ENCODE results near the gene ZNF566. TPM values are rescaled to one million over a fixed set of nuclear protein-coding genes. Genes with fewer than 3 reads are reported as not detected.

ZNF566 gene
- total RNA-seq = 7.3 and 7.7 TPM in 2 replicates

DNA sequence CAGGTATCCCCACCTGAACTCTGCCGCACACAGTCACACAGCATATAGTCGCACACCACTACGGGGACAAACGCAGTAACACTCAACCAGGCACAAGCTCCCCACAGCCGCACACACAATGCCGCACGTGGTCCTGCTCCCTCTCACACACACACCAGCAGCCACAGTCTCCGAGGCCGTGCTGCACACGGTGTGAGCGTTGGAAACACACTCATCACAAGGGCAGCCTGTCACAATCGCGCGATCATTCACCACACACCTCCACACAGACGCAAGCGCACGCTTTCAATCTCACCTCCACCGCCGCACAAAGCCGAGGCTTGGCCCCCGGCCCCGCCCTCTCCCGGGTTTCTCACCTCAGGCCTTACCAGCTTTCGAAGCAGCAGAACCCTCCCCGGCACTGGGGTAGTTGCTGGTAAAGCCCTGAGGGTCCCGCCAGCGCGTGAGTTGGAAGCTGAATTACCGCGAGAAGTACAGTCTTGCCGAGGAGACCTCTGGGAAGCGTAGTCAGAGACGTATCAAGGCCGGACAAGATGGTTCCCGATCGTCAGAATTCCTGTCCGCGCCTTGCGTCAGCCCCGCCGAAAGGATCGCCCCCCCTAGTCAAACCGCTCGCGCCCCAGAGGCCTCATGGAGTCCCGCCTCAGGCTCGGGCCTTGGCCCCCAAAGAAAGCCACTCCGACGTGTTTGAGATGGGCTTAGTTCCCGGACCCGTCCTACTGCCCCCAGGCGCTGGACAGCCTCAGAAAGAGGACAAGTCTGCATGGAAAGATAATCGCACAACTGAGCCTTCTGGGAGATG is at the start of gene ZNF566:
Gene ZNF566 (minus strand): TSS at position 444 of the 802 bp plus-strand sequence. CDS start 13,004 bp downstream, outside the sequence.
- H3K27me3 Mint-ChIP-seq (ENCODE audit: low read depth) = no peaks in the 10 kb centered on the region
- peak; percentile 92 for DNase-seq (ENCODE audit: low spot score)
- H3K36me3 Mint-ChIP-seq (ENCODE audit: low read depth) = peaks cover 29% of the 10 kb centered on the region
- peaks cover 19% of the 10 kb centered on the region for H3K4me1 Mint-ChIP-seq (ENCODE audit: low read depth)
- intact Hi-C loops (cut with micrococcal nuclease) = loop anchor here (1.0 to 10.0 kb wide), 10 partner anchors 39 to 885 kb away; partner anchors contain the start of genes ZFP14, ZFP82, ZNF146 and ZNF260
- H3K9me3 Mint-ChIP-seq = peaks cover 30% of the 10 kb centered on the region
- H3K4me3 Mint-ChIP-seq (ENCODE audit: low read depth) = peak within 1 kb of the TSS; percentile 93
- peak within 1 kb of the TSS; percentile 97 for H3K27ac Mint-ChIP-seq

DNA sequence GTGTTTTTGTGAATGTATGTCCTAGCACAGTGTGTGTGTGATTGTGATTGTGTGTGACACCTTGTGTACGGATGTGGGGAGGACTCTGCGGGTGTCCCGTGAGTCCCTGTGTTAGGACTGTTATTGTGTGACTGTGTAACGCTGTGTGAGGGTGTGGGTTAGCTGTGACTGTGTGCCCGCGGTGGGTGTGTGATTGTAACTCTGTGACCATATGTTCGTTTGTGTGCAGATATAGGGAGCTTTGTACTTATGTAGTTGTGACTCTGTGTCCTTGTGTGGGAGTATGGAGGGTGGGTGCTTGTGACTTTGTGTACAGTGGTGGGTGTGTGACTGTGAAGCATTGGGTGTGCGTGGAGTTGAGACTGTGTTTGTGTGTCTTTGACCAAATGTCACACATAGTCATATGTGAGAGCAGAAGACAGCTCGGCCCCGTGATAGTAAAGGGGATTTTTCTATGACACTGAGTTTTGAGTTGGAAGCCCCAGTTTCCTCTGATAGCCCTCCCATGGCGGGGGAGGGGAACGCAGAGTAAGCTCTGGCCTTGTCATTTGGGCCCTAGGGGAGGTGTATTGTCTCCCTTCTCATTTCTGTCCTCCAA is 39.7 kb upstream of the ZNF566 start:
- Mint-ChIP-seq H3K9me3 (peaks cover 43% of the 10 kb centered on the region), H3K36me3 (ENCODE audit: low read depth) (peaks cover 54% of the 10 kb centered on the region)
- DNase-seq (ENCODE audit: low spot score) = no peak

DNA sequence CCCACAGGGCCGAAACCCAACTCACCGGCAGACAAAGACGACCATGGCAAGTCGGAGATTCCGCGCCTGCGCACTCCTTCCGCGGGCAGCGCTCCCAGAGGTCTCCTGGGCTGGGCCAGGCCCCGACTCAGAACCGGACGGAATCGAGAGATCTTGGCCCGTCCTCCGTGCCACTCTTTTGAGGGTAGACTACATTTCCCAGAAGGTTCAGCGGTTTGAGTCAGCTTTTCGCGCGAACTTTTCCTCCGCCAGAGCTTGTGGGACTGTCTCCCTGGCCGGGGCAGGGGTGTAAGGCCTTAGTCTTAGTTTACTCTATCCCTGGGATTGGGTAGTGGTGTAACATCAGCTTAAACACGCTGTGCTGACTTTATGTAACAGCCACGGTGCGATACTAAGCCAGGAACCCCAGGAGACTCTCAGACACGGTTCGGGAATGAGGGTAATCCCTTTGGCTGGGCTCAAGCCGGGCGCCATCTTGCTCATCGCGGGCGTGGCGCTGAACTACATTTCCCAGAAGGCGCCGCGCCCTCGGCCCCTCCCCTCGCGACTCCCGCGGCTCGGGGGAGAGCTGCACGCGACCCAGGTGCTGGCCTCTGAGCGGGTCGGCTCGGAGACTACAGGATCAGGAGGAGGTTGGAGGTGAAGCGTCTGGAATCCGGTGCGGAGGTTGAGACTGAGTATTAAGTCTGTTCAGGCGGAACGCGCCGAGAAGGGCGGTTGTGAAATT is 39.0 kb upstream of the ZNF566 start, which contains the start of gene ZNF260:
Gene ZNF260 (minus strand): TSS at position 78 of the 727 bp plus-strand sequence. CDS start 13,033 bp downstream, outside the sequence.
- H3K4me3 Mint-ChIP-seq (ENCODE audit: low read depth) = peak within 1 kb of the TSS; percentile 96

More for the DNA sequence above, 39.7 kb upstream of the ZNF566 start:
- Mint-ChIP-seq H3K4me3 (ENCODE audit: low read depth) (peak overlapping the region; percentile 96), H3K27ac (peak overlapping the region; percentile 94), H3K27me3 (ENCODE audit: low read depth) (no peaks in the 10 kb centered on the region), H3K4me1 (ENCODE audit: low read depth) (peaks cover 17% of the 10 kb centered on the region)
- intact Hi-C loops (cut with micrococcal nuclease) = loop anchor here (1.0 to 2.0 kb wide), 9 partner anchors 40 to 689 kb away; partner anchors contain the start of genes ZNF382, ZNF383, ZNF461 and ZNF529

DNA sequence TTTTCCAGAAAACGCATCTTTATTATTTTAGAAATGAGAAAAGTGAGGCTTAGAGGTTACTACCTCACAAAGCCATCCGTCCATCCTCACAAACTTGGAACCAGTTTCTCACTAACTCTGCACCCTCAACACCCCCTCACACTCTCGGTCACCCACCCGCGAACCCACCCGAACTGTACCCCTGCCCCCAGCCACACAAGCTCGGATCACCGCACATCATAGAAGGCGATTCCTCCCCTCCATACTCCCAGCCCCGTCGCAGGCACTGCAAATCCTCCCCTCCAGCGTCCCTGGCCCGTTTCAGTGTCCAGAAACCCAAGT is 38.5 kb upstream of the ZNF566 start:
- H3K4me3 Mint-ChIP-seq (ENCODE audit: low read depth) = peak overlapping the region; percentile 96
- H3K9me3 Mint-ChIP-seq = peaks cover 42% of the 10 kb centered on the region
- peaks cover 17% of the 10 kb centered on the region for H3K4me1 Mint-ChIP-seq (ENCODE audit: low read depth)
- H3K36me3 Mint-ChIP-seq (ENCODE audit: low read depth) = peaks cover 56% of the 10 kb centered on the region
- peak overlapping the region; percentile 94 for H3K27ac Mint-ChIP-seq
- no peaks in the 10 kb centered on the region for H3K27me3 Mint-ChIP-seq (ENCODE audit: low read depth)
- no peak for DNase-seq (ENCODE audit: low spot score)
- intact Hi-C loops (cut with micrococcal nuclease) = loop anchor here (1.0 to 2.0 kb wide), 9 partner anchors 39 to 690 kb away; partner anchors contain the start of genes ZNF382, ZNF383, ZNF461 and ZNF529

More for the DNA sequence above, 39.0 kb upstream of the ZNF566 start, which contains the start of gene ZNF260:
- H3K4me1 Mint-ChIP-seq (ENCODE audit: low read depth) = peaks cover 17% of the 10 kb centered on the region
- intact Hi-C loops (cut with micrococcal nuclease) = loop anchor here (1.0 to 2.0 kb wide), 9 partner anchors 39 to 690 kb away; partner anchors contain the start of genes ZNF382, ZNF383, ZNF461 and ZNF529
- peaks cover 55% of the 10 kb centered on the region for H3K36me3 Mint-ChIP-seq (ENCODE audit: low read depth)
- H3K9me3 Mint-ChIP-seq = peaks cover 42% of the 10 kb centered on the region
- no peaks in the 10 kb centered on the region for H3K27me3 Mint-ChIP-seq (ENCODE audit: low read depth)
- peak within 1 kb of the TSS; percentile 94 for H3K27ac Mint-ChIP-seq
- peak; percentile 87 for DNase-seq (ENCODE audit: low spot score)

DNA sequence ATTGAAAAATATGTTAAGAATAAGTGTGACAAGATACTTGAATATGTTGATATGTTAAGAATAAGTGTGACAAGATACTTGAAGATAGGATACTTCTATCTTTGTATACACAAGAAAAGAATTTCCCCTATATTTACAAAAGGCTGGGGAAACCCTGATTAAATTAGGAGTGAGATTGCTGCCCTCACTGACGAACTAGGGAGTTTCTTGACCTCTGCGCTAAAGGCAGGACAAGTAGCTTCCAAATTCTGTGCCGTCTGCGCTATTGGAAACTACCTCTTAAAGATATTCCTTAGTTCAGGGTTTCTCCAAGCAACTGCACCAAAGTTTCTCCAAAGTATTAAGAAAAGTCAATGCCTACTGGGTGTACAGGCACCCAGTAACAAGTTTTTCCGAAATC is 38.0 kb upstream of the ZNF566 start:
- H3K27ac Mint-ChIP-seq = no peak overlapping the region
- peaks cover 58% of the 10 kb centered on the region for H3K36me3 Mint-ChIP-seq (ENCODE audit: low read depth)
- H3K4me3 Mint-ChIP-seq (ENCODE audit: low read depth) = peak overlapping the region; percentile 96
- intact Hi-C loops (cut with micrococcal nuclease) = no loop called here
- peaks cover 17% of the 10 kb centered on the region for H3K4me1 Mint-ChIP-seq (ENCODE audit: low read depth)
- no peaks in the 10 kb centered on the region for H3K27me3 Mint-ChIP-seq (ENCODE audit: low read depth)
- peaks cover 44% of the 10 kb centered on the region for H3K9me3 Mint-ChIP-seq
- no peak for DNase-seq (ENCODE audit: low spot score)

DNA sequence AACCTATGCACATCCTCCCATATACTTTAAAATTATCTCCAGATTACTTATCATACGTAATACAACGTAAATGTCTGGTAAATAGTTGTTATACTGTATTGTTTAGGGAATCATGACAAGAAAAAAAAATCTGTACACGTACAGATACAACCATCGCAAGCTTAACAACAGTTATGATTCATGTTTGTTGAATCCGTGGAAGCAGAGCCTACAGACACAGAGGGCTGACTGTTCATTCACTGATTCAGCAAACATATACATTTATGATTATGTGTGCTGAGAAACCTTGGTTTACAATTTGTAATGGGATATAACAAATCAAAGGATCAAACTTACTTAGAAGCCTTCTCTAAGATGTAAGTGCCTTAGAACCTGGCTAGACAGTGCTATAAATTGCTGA is 37.2 kb upstream of the ZNF566 start:
- peaks cover 17% of the 10 kb centered on the region for H3K4me1 Mint-ChIP-seq (ENCODE audit: low read depth)
- H3K9me3 Mint-ChIP-seq = peaks cover 44% of the 10 kb centered on the region
- intact Hi-C loops (cut with micrococcal nuclease) = no loop called here
- H3K27ac Mint-ChIP-seq = no peak overlapping the region
- peaks cover 58% of the 10 kb centered on the region for H3K36me3 Mint-ChIP-seq (ENCODE audit: low read depth)
- H3K4me3 Mint-ChIP-seq (ENCODE audit: low read depth) = peak overlapping the region; percentile 57
- DNase-seq (ENCODE audit: low spot score) = no peak
- no peaks in the 10 kb centered on the region for H3K27me3 Mint-ChIP-seq (ENCODE audit: low read depth)

DNA sequence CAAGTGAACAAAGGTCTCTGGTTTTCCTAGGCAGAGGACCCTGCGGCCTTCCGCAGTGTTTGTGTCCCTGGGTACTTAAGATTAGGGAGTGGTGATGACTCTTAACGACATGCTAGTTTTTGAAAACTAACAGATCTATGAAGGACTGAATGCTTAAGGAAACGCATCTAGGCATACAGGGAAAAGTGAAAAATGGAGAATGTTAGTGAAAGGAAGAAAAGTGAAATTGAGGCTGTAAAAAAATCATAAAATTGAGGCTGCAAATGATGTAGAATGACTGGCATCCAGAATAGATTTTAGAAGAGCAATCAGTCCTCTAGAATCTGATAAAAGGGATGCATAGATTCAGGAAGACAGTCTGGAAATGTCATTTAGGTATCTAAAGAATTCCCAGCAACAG is 35.3 kb upstream of the ZNF566 start:
- Mint-ChIP-seq H3K27me3 (ENCODE audit: low read depth) (no peaks in the 10 kb centered on the region), H3K4me3 (ENCODE audit: low read depth) (no peak overlapping the region), H3K36me3 (ENCODE audit: low read depth) (peaks cover 67% of the 10 kb centered on the region), H3K9me3 (peaks cover 48% of the 10 kb centered on the region), H3K27ac (no peak overlapping the region), H3K4me1 (ENCODE audit: low read depth) (peaks cover 17% of the 10 kb centered on the region)
- DNase-seq (ENCODE audit: low spot score) = no peak
- intact Hi-C loops (cut with micrococcal nuclease) = no loop called here

DNA sequence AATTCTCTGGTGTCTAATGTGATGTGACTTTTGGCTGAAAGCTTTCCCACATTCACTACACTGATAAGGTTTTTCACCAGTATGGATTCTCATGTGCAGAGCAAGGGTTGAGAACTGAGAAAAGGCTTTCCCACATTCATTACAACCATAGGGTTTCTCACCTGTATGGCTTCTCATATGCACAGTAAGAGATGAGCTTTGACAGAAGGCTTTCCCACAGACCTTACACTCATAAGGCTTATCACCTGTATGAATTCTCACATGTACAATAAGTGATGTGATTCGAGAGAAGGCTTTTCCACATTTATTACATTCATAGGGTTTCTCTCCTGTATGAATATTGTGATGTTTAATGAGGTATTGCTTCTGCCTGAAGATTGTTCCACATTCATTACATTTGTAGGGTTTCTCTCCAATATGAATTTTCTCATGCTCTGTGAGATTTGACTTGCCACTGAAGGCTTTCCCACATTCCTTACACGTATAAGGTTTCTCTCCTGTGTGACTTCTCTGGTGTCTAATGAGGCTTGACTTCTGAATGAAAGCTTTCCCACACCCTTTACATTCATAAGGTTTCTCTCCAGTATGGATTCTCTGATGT is 24.8 kb upstream of the ZNF566 start:
- intact Hi-C loops (cut with micrococcal nuclease) = no loop called here
- H3K27ac Mint-ChIP-seq = no peak overlapping the region
- no peaks in the 10 kb centered on the region for H3K4me1 Mint-ChIP-seq (ENCODE audit: low read depth)
- no peaks in the 10 kb centered on the region for H3K27me3 Mint-ChIP-seq (ENCODE audit: low read depth)
- DNase-seq (ENCODE audit: low spot score) = no peak
- H3K4me3 Mint-ChIP-seq (ENCODE audit: low read depth) = no peak overlapping the region
- H3K36me3 Mint-ChIP-seq (ENCODE audit: low read depth) = peaks cover 54% of the 10 kb centered on the region
- H3K9me3 Mint-ChIP-seq = peaks cover 82% of the 10 kb centered on the region

DNA sequence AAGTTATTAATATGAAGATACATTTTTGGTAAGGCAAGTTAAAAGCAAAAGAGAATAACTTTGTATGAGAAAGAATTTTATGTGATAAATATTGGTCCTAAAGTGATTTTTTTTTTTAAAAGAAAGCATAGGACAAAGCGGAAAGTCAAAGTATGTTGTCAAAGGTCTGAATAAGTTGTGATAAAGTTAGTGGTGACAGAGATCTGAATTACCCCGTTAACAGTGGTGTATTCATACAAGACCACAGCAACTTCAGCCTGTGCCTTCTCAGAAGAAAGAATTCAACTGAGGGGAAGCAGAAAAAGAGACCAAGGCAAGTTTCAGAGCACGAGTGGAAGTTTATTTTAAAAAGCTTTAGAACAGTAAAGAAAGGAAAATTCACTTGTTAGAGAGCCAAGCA is 19.0 kb upstream of the ZNF566 start:
- Mint-ChIP-seq H3K36me3 (ENCODE audit: low read depth) (peaks cover 3% of the 10 kb centered on the region), H3K4me1 (ENCODE audit: low read depth) (no peaks in the 10 kb centered on the region), H3K27ac (no peak overlapping the region), H3K27me3 (ENCODE audit: low read depth) (no peaks in the 10 kb centered on the region), H3K9me3 (peaks cover 41% of the 10 kb centered on the region), H3K4me3 (ENCODE audit: low read depth) (no peak overlapping the region)
- intact Hi-C loops (cut with micrococcal nuclease) = no loop called here
- no peak for DNase-seq (ENCODE audit: low spot score)

DNA sequence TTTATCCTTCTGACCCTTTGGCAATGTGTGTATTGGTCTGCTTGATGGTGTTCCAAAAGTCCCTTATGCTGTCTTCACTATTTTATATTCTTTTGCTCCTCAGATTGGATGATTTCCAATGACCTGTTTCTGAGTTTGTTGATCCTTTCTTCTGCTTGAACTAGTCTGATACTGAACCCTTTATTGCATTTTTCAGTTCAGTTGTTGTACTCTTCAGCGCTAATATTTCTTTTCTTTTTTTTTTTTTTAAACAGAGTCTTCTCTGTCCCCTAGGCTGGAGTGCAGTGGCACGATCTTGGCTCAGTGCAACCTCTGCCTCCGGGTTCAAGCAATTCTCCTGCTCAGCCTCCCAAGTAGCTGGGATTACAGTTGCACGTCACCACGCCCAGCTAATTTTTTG is 12.6 kb upstream of the ZNF566 start:
- no peaks in the 10 kb centered on the region for H3K4me1 Mint-ChIP-seq (ENCODE audit: low read depth)
- no peak overlapping the region for H3K27ac Mint-ChIP-seq
- peaks cover 30% of the 10 kb centered on the region for H3K9me3 Mint-ChIP-seq
- H3K4me3 Mint-ChIP-seq (ENCODE audit: low read depth) = no peak overlapping the region
- H3K36me3 Mint-ChIP-seq (ENCODE audit: low read depth) = peaks cover 2% of the 10 kb centered on the region
- H3K27me3 Mint-ChIP-seq (ENCODE audit: low read depth) = no peaks in the 10 kb centered on the region
- intact Hi-C loops (cut with micrococcal nuclease) = no loop called here
- DNase-seq (ENCODE audit: low spot score) = no peak

DNA sequence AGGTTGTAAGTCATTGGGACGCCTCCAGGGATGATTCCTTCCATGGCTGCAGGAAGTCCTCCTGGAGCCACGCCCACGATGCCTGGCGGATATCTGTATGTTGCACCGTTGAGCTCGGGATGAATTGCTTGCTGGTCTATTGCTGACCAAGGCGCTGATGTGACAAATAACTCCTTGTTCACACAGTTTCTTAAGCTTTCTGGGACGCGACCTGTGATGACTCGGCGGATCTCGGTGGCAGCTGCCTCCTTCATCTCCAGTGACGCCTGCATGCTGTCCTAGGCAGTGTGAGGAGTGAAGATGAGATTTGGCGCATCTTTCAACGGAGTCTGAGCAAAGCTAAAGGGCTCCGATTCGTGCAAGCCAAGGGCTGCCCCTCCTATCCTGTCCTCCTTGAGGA is 7.6 kb upstream of the ZNF566 start:
- Mint-ChIP-seq H3K27me3 (ENCODE audit: low read depth) (no peaks in the 10 kb centered on the region), H3K9me3 (peaks cover 30% of the 10 kb centered on the region), H3K4me1 (ENCODE audit: low read depth) (no peaks in the 10 kb centered on the region), H3K4me3 (ENCODE audit: low read depth) (no peak overlapping the region), H3K27ac (no peak overlapping the region), H3K36me3 (ENCODE audit: low read depth) (no peaks in the 10 kb centered on the region)
- intact Hi-C loops (cut with micrococcal nuclease) = no loop called here
- DNase-seq (ENCODE audit: low spot score) = no peak
